NCI-H1092 treated with DMSO at 0.1 percent for 48 hours (cell line): Measurements from ENCODE around the gene SIGLEC1.

Experiments
- DNase-seq: peaks from one replicate; lab custom pipeline; 2025; lab: John Stamatoyannopoulos, UW

SIGLEC1 gene

DNA sequence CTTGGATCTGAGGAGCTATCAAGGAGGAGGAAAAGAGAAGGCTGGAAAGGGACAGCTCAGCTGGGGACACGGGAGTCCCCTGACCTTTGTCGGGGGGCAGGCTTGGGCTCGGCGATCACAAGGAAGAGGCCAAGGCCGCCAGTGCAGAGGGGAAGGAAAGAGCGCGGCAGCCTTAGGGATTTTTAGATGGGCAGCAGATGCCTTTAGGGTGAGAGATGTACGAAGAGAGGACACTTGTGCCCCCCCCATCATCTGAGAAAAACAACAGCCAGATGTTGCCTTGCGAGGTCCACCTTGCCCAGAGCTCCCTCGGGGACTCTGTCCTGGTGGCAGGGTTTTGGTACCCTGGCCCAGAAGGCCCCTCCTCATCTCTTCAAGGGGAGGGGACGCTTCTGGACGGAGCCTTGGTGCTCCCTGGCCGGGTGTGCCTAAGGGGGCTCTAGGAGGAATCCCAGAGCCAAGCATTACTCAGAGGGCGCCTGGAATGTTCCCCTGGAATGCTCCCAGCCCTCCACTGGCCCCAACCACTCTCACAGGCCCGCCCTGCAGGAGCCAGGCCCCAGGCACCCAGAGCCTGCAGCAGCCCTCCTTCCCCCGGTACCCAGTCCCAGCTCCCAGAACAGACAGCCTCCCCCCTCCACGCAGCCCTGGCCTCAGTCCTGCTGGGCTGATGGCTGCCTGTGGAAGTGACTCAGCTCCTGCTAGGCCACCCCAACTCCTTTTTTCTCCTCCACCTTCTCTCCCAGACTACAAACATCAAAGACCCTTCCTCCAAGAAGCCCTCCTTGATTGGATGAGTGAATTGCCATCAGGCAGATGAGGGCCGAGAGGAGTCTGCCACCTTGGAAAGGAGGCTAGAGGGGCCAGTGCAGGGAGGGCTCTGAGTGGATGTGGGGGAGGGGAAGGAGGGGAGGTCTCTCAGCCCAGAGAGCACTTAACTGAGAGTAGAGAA is 32.4 kb downstream of the SIGLEC1 start:
- no peak for DNase-seq

DNA sequence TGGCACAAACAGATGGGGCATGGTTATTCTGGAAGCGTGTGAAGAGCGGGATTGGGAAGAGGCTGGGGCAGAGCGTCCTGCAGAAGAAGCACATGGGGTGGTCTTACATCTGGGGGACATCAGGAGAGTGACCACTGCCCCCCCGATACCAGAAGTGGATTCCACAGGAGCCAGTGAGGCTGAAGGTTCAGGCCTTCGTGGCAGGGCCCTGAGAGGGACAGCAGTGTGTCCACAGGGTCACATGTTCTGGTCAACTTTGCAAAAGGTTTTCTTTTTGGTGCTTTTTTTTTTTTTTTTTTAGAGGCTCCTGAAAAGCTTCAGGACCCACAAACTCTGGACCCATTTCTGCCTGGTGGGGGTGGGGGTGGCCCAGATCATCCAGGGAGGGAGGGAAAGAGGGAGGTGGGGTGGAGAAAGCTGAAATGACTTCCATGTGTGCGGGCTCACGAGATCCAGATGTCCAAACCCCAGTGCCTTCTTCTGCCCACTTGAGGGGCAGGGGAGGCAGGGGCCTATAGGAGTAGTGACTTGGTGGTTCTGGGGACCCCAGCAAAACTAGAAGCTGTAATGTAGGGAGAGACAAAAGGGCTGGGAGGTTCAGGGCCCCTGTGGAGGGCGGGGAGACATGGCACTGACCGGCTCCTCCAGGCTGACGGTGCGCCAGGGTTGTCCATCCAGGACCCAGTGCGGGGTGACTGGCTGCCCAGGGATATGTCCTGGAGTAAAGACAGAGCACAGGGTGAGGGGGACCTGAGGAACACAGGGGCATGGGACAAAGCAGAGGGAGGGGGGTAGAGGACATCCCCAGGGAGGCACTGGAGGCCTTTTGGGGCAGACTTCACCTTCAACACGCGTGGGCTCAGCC is 33.3 kb downstream of the SIGLEC1 start:
- DNase-seq: no peak

DNA sequence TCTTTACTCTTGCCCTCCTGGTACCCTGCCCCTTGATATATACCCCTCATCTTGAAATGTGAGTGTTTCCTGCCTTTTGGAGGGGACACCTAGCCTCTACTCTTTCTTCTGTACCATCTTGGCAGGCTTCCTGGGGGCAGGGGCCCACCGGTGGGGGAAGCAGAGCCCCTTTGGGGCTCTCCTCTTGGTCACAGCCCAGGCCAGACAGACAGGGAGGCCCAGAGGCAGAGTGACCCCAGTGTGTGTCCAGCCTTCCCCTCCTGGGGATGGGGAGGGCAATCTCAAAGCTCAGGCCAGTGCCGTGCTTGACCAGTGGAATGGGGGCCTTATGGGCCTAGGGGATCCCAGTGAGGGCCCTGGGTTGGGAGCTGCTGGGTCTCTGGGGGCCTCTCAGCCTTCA is 34.2 kb downstream of the SIGLEC1 start:
- no peak for DNase-seq

DNA sequence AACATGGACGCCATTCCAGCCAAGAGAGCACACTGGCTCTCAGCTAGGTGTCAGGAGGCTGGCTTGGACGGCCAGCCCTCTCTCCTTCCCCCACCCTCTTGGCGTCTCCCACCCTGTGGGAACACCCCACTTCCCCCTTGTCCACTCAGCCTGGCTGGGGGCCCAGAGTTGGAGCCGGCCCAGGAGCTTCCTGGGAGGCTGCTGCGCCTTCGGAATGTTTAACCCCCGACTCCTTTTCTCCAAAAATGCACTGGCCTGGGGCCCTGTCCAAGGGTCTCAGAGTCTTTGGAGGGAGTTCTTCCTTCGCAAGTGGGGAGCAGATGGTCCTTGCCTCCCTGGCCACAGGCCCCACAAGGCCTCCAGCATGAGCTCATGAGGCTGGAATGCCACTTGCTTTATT is 34.7 kb downstream of the SIGLEC1 start:
- DNase-seq: no peak

GRCh38 chr20:3674995-3675900 is 37.2 kb downstream of the SIGLEC1 start:
- no peak for DNase-seq

- DNase-seq: no peak
These were observed 38.0 kb downstream of the SIGLEC1 start for GRCh38 chr20:3674447-3674846.

DNA sequence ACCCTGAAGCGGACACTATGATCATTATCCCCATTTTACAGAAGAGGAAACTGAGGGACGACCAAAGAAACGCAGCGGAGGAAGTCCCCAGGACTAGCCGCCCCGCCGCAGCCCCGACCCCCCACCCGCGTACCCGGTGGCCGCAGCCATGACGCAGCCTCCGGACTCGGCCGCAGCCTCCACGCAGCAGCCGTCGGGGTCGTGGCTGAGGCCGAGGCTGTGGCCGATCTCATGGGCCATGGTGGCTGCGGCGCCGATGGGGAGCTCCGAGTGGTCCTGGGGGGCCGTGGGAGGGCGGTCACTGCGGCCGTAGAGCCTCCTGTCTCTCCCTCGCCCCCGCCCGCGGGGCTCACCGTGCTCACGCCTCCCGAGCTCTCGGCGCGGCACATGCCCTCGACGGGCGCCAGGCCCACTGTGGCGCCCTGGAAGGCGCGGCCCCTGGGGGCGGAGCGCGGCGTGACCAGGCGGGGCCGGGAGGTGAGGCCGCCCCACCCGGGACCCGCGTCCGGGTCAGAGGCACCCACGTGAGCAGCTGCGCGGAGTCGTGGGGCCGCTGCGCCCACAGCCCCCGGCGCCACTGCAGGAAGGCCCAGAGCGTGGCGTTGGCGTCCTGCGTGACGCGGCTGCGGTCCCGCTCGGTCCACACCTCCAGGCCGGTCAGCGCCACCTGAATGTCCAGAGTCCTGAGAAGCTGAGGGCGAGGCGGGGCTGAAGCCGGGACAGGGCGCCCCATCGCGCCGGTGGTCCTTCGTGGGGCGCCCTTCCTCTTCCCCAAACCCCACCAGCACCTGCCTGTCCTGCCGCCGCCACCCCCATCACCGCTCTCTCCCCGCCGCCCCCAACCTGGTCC is 39.0 kb downstream of the SIGLEC1 start:
- DNase-seq: no peak

- no peak for DNase-seq
These were observed 39.7 kb downstream of the SIGLEC1 start for GRCh38 chr20:3672547-3673171.

DNA sequence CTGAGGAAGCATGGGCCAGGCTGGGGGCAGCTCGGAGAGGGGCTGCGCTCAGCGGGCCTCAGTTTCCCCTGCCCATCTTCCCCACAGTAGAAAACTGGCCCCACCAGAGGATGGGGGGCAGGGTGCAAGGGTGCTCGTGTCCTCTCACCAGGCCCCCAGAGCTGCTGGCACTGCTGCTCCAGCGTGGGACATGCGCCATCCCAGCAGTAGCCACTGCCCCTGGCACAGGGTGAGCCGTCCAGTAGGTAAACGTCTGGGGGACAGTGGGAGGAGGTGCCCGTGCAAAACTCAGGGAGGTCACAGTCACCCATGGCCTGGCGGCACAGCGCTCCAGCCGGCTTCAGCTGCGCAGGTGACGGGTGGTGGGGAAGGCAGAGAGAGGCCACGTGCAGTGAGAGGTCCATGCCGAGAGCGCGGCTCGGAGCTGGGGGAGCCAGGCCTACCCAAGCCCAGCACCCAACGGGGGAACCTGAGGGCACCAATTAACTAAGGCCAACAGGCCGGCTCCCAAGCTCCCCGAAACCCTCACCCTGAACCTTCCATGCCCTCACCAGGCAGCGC is 40.3 kb downstream of the SIGLEC1 start:
- no peak for DNase-seq

GRCh38 chr20:3670945-3671344 is 41.5 kb downstream of the SIGLEC1 start:
- no peak for DNase-seq

DNA sequence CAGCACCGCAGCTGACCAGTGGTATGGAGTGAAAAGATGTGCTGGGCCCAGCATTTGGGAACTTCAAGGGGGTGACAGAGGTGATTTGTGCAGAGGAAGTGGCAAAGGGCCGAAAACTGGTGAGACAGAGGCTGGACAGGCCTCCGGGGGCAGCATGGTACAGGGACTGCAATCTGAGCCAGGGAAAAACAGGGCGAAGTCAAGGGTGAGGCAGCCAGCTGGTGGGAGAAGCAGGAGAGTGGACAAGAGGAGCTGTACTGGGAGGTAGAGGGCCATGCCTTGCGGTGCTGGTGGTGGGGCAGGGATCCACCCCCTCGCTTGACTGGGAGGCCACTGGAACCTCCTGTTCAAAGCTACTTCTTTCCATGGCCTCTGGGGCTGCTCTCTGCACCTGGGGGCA is 41.9 kb downstream of the SIGLEC1 start:
- no peak for DNase-seq

GRCh38 chr20:3669710-3670367 is 42.6 kb downstream of the SIGLEC1 start:
- no peak for DNase-seq

DNA sequence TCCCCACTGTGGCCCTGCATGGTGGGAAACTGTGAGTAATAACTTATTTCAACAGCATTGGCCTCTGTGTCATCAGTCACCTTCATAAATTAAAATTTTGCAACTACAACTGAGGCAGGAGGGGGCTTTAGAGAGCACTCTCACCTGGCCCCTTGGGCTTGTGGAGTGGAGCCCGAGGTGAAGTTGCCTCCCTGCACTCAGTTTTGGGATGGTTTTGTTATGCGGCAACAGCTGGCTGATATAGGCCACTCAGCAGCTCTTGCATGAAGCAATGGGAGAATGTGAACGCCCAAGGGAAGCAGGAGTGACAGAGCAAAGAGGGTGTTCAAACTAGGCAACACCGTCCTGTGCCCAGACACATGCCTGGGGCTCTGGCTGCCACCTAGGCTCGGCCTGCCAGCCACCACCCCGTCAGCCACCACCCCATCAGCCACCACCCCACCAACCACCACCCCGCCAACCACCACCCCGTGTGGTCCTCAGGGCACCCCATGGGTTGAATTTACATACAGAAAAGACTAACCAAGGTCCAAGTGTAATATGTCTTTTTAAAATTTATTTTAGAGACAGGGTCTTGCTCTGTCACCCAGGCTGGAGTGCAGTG is 44.9 kb downstream of the SIGLEC1 start:
- DNase-seq: no peak

- DNase-seq: no peak
These were observed 48.5 kb downstream of the SIGLEC1 start for GRCh38 chr20:3663858-3664257.

DNA sequence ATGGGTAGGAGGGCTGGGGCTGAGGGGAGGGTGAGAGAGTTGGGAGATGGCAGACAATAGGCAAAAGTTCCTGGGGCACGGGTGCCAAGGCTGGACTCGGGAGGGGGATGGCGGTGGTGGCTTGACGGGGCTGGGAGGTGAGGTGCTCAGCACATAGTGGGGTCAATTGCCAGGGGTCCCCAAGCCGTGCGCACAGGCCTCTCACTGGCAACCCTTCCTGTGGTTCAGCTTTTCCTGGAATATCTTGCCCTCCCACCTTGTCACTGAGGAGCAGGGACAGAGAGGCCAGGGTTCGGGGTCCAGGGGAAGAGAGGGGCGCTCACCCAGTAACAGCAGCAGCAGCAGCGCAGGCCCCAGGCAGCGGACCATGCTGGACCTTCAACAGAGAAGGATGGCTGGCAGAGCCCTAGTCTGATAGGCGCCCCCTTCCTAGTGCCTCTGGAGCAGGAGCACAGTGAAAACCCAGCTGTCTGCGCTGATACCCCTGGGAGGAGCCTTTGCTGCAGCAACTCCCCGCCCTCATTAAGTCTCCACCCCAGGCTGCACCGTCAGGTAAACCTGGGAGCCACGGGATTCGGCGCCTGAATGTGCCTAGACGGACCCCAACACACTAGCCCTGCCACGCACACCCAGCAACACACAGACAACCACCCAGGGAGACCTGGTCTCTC is 49.2 kb downstream of the SIGLEC1 start, which contains the start of gene GFRA4:
TSS of gene GFRA4 (minus strand) at position 369 of the 671 bp plus-strand sequence. CDS start at position 369, 0 bp downstream.
- no peak for DNase-seq
